HepG2 (cell line): ENCODE measurements around the gene TP63. TPM values are rescaled to one million over a fixed set of nuclear protein-coding genes. Genes with fewer than 3 reads are reported as not detected.

ENCODE experiments used
- ATAC-seq: fragments of 200-7000 bp; cut with Tn5 transposase; 3 replicates; pipeline ENCODE4 v1.9.1; 2020; ENCODE audit warnings: mild to moderate bottlenecking, moderate library complexity
- BruUV-seq: library from RNA; stranded (reverse); fragments of 400-500 nt; replicated peaks from 2 replicates; lab custom pipeline; 2021; lab: Mats Ljungman, UMichigan
- CTCF ChIA-PET: fragments of 300-600 bp; formaldehyde crosslinking; extraction: SDS; loops from one replicate; lab custom pipeline; 2021; ENCODE audit warnings: low total read pairs, inconsistent platforms, low intra/inter-chr PET ratio; lab: Yijun Ruan, JAX
- POLR2A ChIA-PET: fragments of 350-600 bp; sonication (Branson Sonifier 250); formaldehyde crosslinking; loops from one replicate; lab custom pipeline; 2020; ENCODE audit warnings: antibody characterized with exemption, inconsistent platforms; lab: Yijun Ruan, JAX
- DNase-seq: peaks from one replicate; pipeline ENCODE4 v3.0.0-alpha.2; 2015; ENCODE audit warnings: low spot score
- FAIRE-seq: peaks from 3 replicates; lab custom pipeline; 2011; peaks lifted over from hg19 to GRCh38; lab: Jason Lieb, UNC
- H2AFZ ChIP-seq: one replicate; pipeline ENCODE4 v1.6.1; 2011; ENCODE audit warnings: low read length, inconsistent platforms
- H3K27ac ChIP-seq: fragments of 300-600 bp; 3 replicates; pipeline ENCODE4 v1.8.0; 2011; ENCODE audit warnings: mixed run types, mild to moderate bottlenecking, mixed read lengths, low read length, inconsistent platforms; ENCODE audit not compliant: insufficient read depth; ENCODE audit errors: extremely low read length
- H3K27me3 ChIP-seq, 2 experiments: fragments of 200-600 bp in 1 of 2; 2 replicates in 1 of 2; 3 replicates in 1 of 2; pipeline versions ENCODE4 v1.6.0 to v1.8.0; 2011; ENCODE audit warnings: low read length in 2 of 2, mild to moderate bottlenecking in 2 of 2, moderate library complexity in 2 of 2, inconsistent platforms in 1 of 2; ENCODE audit not compliant: insufficient read depth in 2 of 2, control insufficient read depth in 1 of 2
- H3K36me3 ChIP-seq, 2 experiments: fragments of 200-600 bp in 1 of 2; replicated peaks in 1 of 2; 2 replicates in 1 of 2; 3 replicates in 1 of 2; pipeline versions ENCODE4 v1.5.1 to v1.8.0; 2011; ENCODE audit warnings: low read length in 2 of 2, inconsistent platforms in 1 of 2; ENCODE audit not compliant: insufficient read depth in 2 of 2, control insufficient read depth in 1 of 2
- H3K4me1 ChIP-seq: 2 replicates; pipeline ENCODE4 v1.5.1; 2012; ENCODE audit warnings: low read length, inconsistent platforms; ENCODE audit not compliant: insufficient read depth
- H3K4me2 ChIP-seq: 2 replicates; pipeline ENCODE4 v1.6.0; 2011; ENCODE audit warnings: low read depth, low read length, inconsistent platforms
- H3K4me3 ChIP-seq, 3 experiments: fragments of 200-600 bp in 1 of 3; sonication (generic), shearing (Covaris generic) in 1 of 3; replicated peaks in 1 of 3; 2 replicates each; pipeline ENCODE4 v1.5.1; 2011 to 2016; ENCODE audit warnings: low read length in 3 of 3, inconsistent platforms in 2 of 3, low read depth in 2 of 3, mild to moderate bottlenecking in 2 of 3, control low read depth in 1 of 3, mixed read lengths in 1 of 3; ENCODE audit not compliant: insufficient read depth in 1 of 3
- H3K79me2 ChIP-seq: one replicate; pipeline ENCODE4 v1.6.1; 2011; ENCODE audit warnings: low read length, inconsistent platforms; ENCODE audit not compliant: insufficient read depth
- H3K9ac ChIP-seq: 2 replicates; pipeline ENCODE4 v1.6.0; 2011; ENCODE audit warnings: mild to moderate bottlenecking, low read depth, low read length, inconsistent platforms; ENCODE audit not compliant: insufficient read depth
- H3K9me3 ChIP-seq: 2 replicates; pipeline ENCODE4 v1.5.1; 2012; ENCODE audit warnings: mild to moderate bottlenecking, low read length
- H4K20me1 ChIP-seq: 2 replicates; pipeline ENCODE4 v1.6.0; 2011; ENCODE audit warnings: inconsistent platforms, mild to moderate bottlenecking, low read length, moderate library complexity; ENCODE audit not compliant: insufficient read depth
- ELF4 ChIP-seq: sonication (generic); formaldehyde crosslinking; IDR thresholded peaks from 2 replicates; pipeline ENCODE4 v1.5.0; 2020; ENCODE audit warnings: missing genetic modification reagents, mild to moderate bottlenecking, moderate library complexity, borderline replicate concordance
- HMGA1 ChIP-seq: sonication (generic); formaldehyde crosslinking; conservative IDR thresholded peaks from 2 replicates; pipeline ENCODE4 v1.4.0; 2020; ENCODE audit warnings: missing genetic modification reagents
- whole genome bisulfite sequencing: methylation state at CpG from one replicate; pipeline ENCODE4 v1.1.6; 2017; ENCODE audit warnings: low lambda C conversion rate; 5-methylcytosine and 5-hydroxymethylcytosine counted together
- in situ Hi-C: cut with HindIII; loops from 2 replicates; pipeline ENCODE4 v1.10.0; 2017; ENCODE audit warnings: low pct_unique_long_range_greater_than_20kb; ENCODE audit not compliant: extremely low pct_ligation_motif_present
- intact Hi-C: fragments of 100-400 bp; cut with micrococcal nuclease; formaldehyde crosslinking; loops from one replicate; pipeline ENCODE4 v1.10.0; 2022; ENCODE audit not compliant: unreplicated experiment
- microRNA counts: library from miRNA; unstranded; fragments of <30 nt; microRNA quantifications from one replicate; lab custom pipeline; 2015
- microRNA-seq: library from miRNA; unstranded; fragments of <30 nt; microRNA quantifications from one replicate; pipeline ENCODE4, GENCODE V29; 2020
- polyA plus RNA-seq, 8 experiments: library from polyadenylated mRNA; depleted of rRNA in 3 of 8; stranded (reverse) in 7 of 8; unstranded in 1 of 8; fragments of >200 nt; fragmentation: Illumina TruSeq in 4 of 8; extraction: Trizol in 4 of 8; gene quantifications; 2 replicates each; pipeline versions ENCODE4 v1.2.1 to v1.2.3, GENCODE V29; 2011 to 2016; ENCODE audit warnings: low read depth in 4 of 8, missing spikeins in 1 of 8, mixed read lengths in 1 of 8; ENCODE audit not compliant: insufficient read depth in 1 of 8
- small RNA-seq, 3 experiments: library from RNA; depleted of rRNA; stranded (forward); fragments of <200 nt; gene quantifications; one replicate each; pipeline ENCODE3, GENCODE V24; 2012; ENCODE audit warnings: low read depth in 2 of 3, low replicate concordance in 1 of 3; ENCODE audit not compliant: insufficient read length in 3 of 3, insufficient read depth in 2 of 3
- total RNA-seq, 5 experiments: library from RNA; depleted of rRNA; stranded (reverse); fragments of >200 nt; fragmentation: Illumina TruSeq; extraction: Trizol; gene quantifications; 2 replicates each; pipeline ENCODE4 v1.2.3, GENCODE V29; 2016; ENCODE audit warnings: low read depth in 1 of 5

Gene TP63
- total and polyA plus RNA-seq, 2 of the 13 experiments (the other 11 are each of a cell fraction or from before 2014, with no cell fraction given), result not detected

DNA sequence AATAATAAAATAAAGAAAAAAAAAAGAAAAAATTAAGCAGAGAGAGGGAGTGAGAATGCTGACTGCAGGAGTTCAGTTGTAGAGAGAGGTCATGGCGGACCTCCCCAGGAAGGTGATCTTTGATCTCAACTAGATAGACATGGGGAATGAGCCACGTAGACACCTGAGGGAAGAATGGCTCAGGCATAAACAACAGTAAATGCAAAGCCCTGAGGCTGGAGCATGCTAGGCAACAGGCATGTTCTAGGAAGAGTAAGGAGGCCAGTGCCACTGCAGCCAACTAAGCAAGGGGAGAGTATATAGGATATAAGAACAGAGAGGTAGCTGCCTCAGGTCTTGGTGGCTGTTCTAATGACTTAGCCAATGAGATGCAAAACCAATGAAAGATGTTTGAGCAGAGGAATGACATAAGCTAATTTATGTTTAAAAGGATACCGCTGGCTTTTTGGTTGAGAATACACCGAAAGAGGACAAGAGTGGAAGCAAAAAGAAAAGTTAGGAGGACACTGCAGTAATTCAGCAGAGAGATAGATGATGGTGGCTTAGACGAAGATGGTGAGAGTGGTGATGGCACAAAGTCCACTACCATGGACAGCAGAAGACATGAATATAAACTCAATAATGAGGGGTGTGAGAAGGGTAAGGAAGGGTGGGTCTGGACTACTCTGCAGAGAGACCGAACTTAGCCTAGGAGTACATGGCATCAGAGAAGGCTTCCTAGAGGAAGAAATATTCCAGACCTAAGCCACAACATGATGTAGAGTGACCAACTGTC is 314.9 kb downstream of the TP63 start:
- Histone ChIP-seq H3K4me1 (peaks cover 29% of the 10 kb centered on the region), H3K4me3 (no peak overlapping the region), H3K9ac (no peak overlapping the region), H3K4me2 (no peak overlapping the region), H3K27ac (no peak overlapping the region), H4K20me1 (no peaks in the 10 kb centered on the region), H3K79me2 (no peaks in the 10 kb centered on the region), H2AFZ (no peak overlapping the region), H3K36me3 (no peaks in the 10 kb centered on the region), H3K9me3 (no peaks in the 10 kb centered on the region), H3K27me3 (no peaks in the 10 kb centered on the region)
- in situ Hi-C loops, result loop anchor here (5.0 kb wide), 1 partner anchor 674 kb away; no protein-coding TSS in a partner anchor
- TF ChIP-seq HMGA1 (CRISPR knock-in tag) (no peak), ELF4 (CRISPR knock-in tag) (no peak)
- whole genome bisulfite sequencing, result 55% methylated on average over 6 of the region's 6 CpGs
- ATAC-seq, result no peak
- no peak for FAIRE-seq
- POLR2A ChIA-PET, result no interaction called here
- no TSS peak for BruUV-seq
- intact Hi-C loops, result no loop called here
- no peak for DNase-seq
- CTCF ChIA-PET, result no interaction called here

MicroRNAs within 50 kb of the gene (microRNA counts, 767-probe panel; counts per million panel counts)
- not detected for microRNA hsa-miR-944 (lab: Ali Mortazavi, UCI)

Small RNAs within 50 kb of the gene (microRNA-seq; reads per million reads assigned to microRNA genes)
- not detected for gene MIR944

Small RNAs within 50 kb of the gene (small RNA-seq; reads per million reads assigned to genes)
- gene AC078809.1, result 0 reads per million in 3 experiments
- gene MIR944, result 0 reads per million in 3 experiments
